Large intestine (tissue), 3 donors: Measurements from ENCODE around the gene BRAT1. TPM values are rescaled to one million over a fixed set of nuclear protein-coding genes. Genes with fewer than 3 reads are reported as not detected.

Experiments used
- DNase-seq, 2 donors: peaks; one replicate each; pipeline versions ENCODE4 v3.0.0 to v3.0.0-alpha.2; 2013
- H3K27ac ChIP-seq: one replicate; pipeline ENCODE4 v1.5.1; 2013; ENCODE audit warnings: low read length
- H3K27me3 ChIP-seq: 2 replicates; pipeline ENCODE4 v1.6.1; 2013; ENCODE audit warnings: low read length; ENCODE audit not compliant: control insufficient read depth, insufficient read depth
- H3K36me3 ChIP-seq: 2 replicates; pipeline ENCODE4 v1.6.1; 2013; ENCODE audit warnings: low read length; ENCODE audit not compliant: control insufficient read depth, insufficient read depth
- H3K4me1 ChIP-seq: one replicate; pipeline ENCODE4 v1.6.1; 2013; ENCODE audit warnings: low read length; ENCODE audit not compliant: control insufficient read depth, insufficient read depth
- H3K4me3 ChIP-seq: one replicate; pipeline ENCODE4 v1.5.1; 2013; ENCODE audit warnings: low read length
- H3K9me3 ChIP-seq: one replicate; pipeline ENCODE4 v1.6.1; 2013; ENCODE audit warnings: mild to moderate bottlenecking, low read depth, low read length, moderate library complexity; ENCODE audit not compliant: control insufficient read depth
- WGBS: methylation state at CpG from one replicate; pipeline ENCODE4 v1.1.5; 2013; ENCODE audit warnings: low lambda C conversion rate; ENCODE audit not compliant: insufficient coverage; 5-methylcytosine and 5-hydroxymethylcytosine counted together
- polyA plus RNA-seq: library from polyadenylated mRNA; unstranded; fragments of 120-200 nt; gene quantifications from one replicate; pipeline ENCODE4 v1.2.1, GENCODE V29; 2013

Gene BRAT1
- polyA plus RNA-seq, 1 donor = 27.1 TPM

- no CpG with 5 or more reads among the region's 23 CpGs for WGBS
- no peak overlapping the region for H3K27ac ChIP-seq
- H3K4me3 ChIP-seq = no peak overlapping the region
- H3K27me3 ChIP-seq = no peaks in the 10 kb centered on the region
- H3K4me1 ChIP-seq = no peaks in the 10 kb centered on the region
- H3K36me3 ChIP-seq = peaks cover 82% of the 10 kb centered on the region
- no peak for DNase-seq
- H3K9me3 ChIP-seq = no peaks in the 10 kb centered on the region
Measured at GRCh38 chr7:2544541-2545188, 10.7 kb downstream of the BRAT1 start.

- no peaks in the 10 kb centered on the region for H3K27me3 ChIP-seq
- DNase-seq = no peak
- no peak overlapping the region for H3K27ac ChIP-seq
- H3K4me1 ChIP-seq = no peaks in the 10 kb centered on the region
- H3K36me3 ChIP-seq = peaks cover 89% of the 10 kb centered on the region
- no peak overlapping the region for H3K4me3 ChIP-seq
- H3K9me3 ChIP-seq = peaks cover 3% of the 10 kb centered on the region
- no CpG with 5 or more reads among the region's 53 CpGs for WGBS
Measured at GRCh38 chr7:2542916-2543871, 12.1 kb downstream of the BRAT1 start.

- H3K27me3 ChIP-seq = no peaks in the 10 kb centered on the region
- WGBS = no CpG with 5 or more reads among the region's 25 CpGs
- DNase-seq = no peak
- H3K4me3 ChIP-seq = no peak overlapping the region
- H3K27ac ChIP-seq = no peak overlapping the region
- peaks cover 88% of the 10 kb centered on the region for H3K36me3 ChIP-seq
- H3K9me3 ChIP-seq = peaks cover 3% of the 10 kb centered on the region
- H3K4me1 ChIP-seq = no peaks in the 10 kb centered on the region
Measured at GRCh38 chr7:2542011-2542915, 13.1 kb downstream of the BRAT1 start.

GRCh38 chr7:2541291-2542010, 13.9 kb downstream of the BRAT1 start:
- H3K9me3 ChIP-seq = peaks cover 3% of the 10 kb centered on the region
- H3K27ac ChIP-seq = no peak overlapping the region
- no peak overlapping the region for H3K4me3 ChIP-seq
- DNase-seq = no peak
- no CpG with 5 or more reads among the region's 40 CpGs for WGBS
- no peaks in the 10 kb centered on the region for H3K27me3 ChIP-seq
- no peaks in the 10 kb centered on the region for H3K4me1 ChIP-seq
- H3K36me3 ChIP-seq = peaks cover 81% of the 10 kb centered on the region

GRCh38 chr7:2540641-2541051, 14.7 kb downstream of the BRAT1 start:
- DNase-seq = no peak
- Histone ChIP-seq H3K27ac (no peak overlapping the region), H3K9me3 (peaks cover 3% of the 10 kb centered on the region), H3K27me3 (no peaks in the 10 kb centered on the region), H3K4me1 (no peaks in the 10 kb centered on the region), H3K36me3 (peaks cover 73% of the 10 kb centered on the region), H3K4me3 (no peak overlapping the region)
- WGBS = no CpG with 5 or more reads among the region's 19 CpGs

DNA sequence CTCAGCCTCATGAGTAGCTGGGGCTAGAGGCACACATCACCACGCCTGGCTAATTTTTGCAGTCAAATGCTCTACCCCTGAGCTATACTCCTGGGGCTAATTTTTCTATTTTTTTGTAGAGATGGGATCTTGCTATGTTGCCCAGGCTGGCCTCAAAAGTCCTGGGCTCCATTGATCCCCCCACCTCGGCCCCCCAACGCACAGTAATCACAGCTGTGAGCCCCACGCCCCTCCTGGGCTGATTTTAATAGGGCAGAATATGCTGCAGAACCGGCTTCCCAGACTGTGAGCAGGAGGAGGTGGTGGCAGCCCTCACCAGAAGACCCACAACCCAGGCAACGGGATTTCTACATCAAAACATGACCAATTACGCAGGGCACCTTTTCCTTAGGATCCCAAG, 15.2 kb downstream of the BRAT1 start:
- Histone ChIP-seq H3K9me3 (peaks cover 3% of the 10 kb centered on the region), H3K27ac (no peak overlapping the region), H3K36me3 (peaks cover 68% of the 10 kb centered on the region), H3K27me3 (no peaks in the 10 kb centered on the region), H3K4me3 (no peak overlapping the region), H3K4me1 (no peaks in the 10 kb centered on the region)
- no peak for DNase-seq
- WGBS = no CpG with 5 or more reads among the region's 7 CpGs

DNA sequence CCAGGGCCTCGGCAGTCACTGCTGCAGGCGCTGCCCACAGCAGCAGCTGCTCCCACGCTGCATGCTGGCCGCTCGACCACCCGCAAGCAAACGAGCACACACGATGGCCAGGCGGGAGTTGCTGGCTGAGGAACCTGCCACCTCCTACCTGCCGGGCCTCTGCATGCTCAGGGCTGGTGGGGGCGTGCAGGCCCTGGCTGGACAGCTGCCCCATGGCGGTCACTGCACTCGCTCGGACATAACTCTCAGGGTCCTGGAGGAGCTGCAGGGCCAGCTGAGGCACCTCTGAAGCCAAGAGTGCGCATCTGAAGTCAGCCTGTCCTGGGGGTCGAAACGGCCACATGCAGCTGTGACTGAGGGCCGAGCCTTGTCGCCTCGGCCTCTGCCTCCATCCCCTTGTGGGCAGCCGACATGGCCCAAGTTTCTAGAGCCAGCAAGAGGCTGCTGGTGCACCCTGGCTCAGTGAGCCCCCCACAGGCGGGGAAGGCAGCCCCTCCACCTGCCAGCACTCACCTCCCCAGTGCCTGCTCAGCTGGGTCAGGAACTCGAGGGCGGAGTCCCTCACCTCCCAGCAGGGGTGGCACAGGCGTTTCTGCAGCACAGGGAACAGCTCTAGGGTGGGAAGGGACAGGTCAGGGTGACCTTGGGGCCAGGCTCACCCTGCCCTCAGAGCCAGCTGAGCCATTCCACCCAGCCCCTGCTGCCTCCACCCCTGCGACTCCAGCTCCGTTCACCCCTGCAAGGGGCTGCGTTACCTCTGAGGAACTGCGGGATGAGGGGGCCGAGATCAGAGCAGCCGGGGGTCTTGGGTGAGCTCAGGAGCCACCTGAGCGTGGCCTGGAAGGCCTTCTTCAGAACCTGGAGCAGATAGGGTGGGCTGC, 16.1 kb downstream of the BRAT1 start:
- H3K9me3 ChIP-seq = peaks cover 3% of the 10 kb centered on the region
- H3K4me3 ChIP-seq = no peak overlapping the region
- no peaks in the 10 kb centered on the region for H3K4me1 ChIP-seq
- DNase-seq = no peak
- H3K27ac ChIP-seq = no peak overlapping the region
- no peaks in the 10 kb centered on the region for H3K27me3 ChIP-seq
- peaks cover 62% of the 10 kb centered on the region for H3K36me3 ChIP-seq
- WGBS = no CpG with 5 or more reads among the region's 32 CpGs

DNA sequence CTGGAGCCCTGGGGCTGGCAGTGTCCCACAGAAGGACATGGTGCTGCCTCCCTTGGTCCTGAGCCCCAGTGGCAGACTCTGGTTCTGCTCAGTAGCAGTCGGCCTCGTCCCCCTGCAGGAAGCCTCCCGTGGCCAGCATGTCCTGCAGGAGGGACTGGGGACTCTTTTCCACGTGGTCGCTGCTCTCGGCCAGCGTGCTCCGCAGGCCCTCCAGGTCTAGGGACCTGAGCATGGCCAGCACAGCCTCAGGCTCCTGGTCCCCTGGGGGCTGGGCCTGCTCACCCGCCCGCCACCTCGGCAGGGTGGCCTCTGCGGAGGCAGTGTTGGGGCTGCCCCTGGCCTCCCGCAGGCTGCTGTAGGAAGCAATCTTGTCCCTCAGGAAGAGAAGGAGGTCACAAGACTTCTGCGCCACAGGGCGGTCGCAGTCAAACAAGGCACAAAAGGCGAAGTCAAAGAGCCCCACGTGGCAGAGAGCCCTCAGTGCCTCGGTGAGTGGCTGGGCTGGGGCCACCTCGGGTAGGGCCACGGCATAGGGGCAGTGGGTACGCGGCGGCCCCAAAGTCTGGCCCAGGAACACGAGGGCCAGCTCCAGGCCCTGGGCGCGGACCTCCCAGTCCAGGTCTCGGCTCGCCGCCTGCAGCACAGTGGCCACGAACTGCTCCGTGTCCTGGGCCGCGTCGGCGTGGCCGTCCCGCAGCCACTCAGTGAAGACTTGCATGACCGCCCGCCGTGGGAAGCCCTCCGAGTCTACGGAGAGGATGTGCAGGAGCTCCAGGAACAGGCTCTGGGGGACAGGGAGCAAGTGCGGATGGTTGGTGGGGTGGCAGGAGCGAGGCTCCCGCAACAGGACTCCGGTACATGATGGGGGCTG, 17.1 kb downstream of the BRAT1 start:
- no peak overlapping the region for H3K27ac ChIP-seq
- WGBS = no CpG with 5 or more reads among the region's 47 CpGs
- H3K4me3 ChIP-seq = no peak overlapping the region
- H3K27me3 ChIP-seq = no peaks in the 10 kb centered on the region
- no peaks in the 10 kb centered on the region for H3K4me1 ChIP-seq
- H3K9me3 ChIP-seq = peaks cover 3% of the 10 kb centered on the region
- DNase-seq = no peak
- peaks cover 53% of the 10 kb centered on the region for H3K36me3 ChIP-seq
